ENCODE data around the gene DBT. TPM values are rescaled to one million over a fixed set of nuclear protein-coding genes. Genes with fewer than 3 reads are reported as not detected.

The DBT gene
- total RNA-seq, 1 experiment from 2014 or later = 9.1 TPM

GRCh38 chr1:100151679-100152078 is 98.0 kb downstream of the DBT start:
- Mint-ChIP-seq H3K4me3 (ENCODE audit: unreplicated experiment) (no peak overlapping the region), H3K9me3 (ENCODE audit: unreplicated experiment) (no peaks in the 10 kb centered on the region), H3K27me3 (ENCODE audit: insufficient read depth, unreplicated experiment) (no peaks in the 10 kb centered on the region), H3K27ac (ENCODE audit: low read depth, unreplicated experiment) (no peak overlapping the region), H3K4me1 (ENCODE audit: insufficient read depth, unreplicated experiment) (no peaks in the 10 kb centered on the region), H3K36me3 (ENCODE audit: insufficient read depth, unreplicated experiment) (peaks cover 31% of the 10 kb centered on the region)
- CTCF ChIA-PET = no interaction called here
- no TSS peak for BruUV-seq (replicated peaks)
- DNase-seq (ENCODE audit: unreplicated experiment) = no peak
- intact Hi-C loops (cut with micrococcal nuclease) = no loop called here
- no peak for TF ChIP-seq CTCF (IDR thresholded peaks at IDR 0.05; ENCODE audit: unreplicated experiment)
- POLR2A ChIA-PET = interaction anchor here (0.6 to 0.9 kb wide), 2 partner anchors 9 to 16 kb away, joined by 3 to 4 read pairs; no protein-coding TSS in a partner anchor

GRCh38 chr1:100147875-100148274 is 101.8 kb downstream of the DBT start:
- Mint-ChIP-seq H3K36me3 (ENCODE audit: insufficient read depth, unreplicated experiment) (peaks cover 69% of the 10 kb centered on the region), H3K27me3 (ENCODE audit: insufficient read depth, unreplicated experiment) (no peaks in the 10 kb centered on the region), H3K4me1 (ENCODE audit: insufficient read depth, unreplicated experiment) (no peaks in the 10 kb centered on the region), H3K9me3 (ENCODE audit: unreplicated experiment) (no peaks in the 10 kb centered on the region), H3K27ac (ENCODE audit: low read depth, unreplicated experiment) (no peak overlapping the region), H3K4me3 (ENCODE audit: unreplicated experiment) (no peak overlapping the region)
- POLR2A ChIA-PET = no interaction called here
- BruUV-seq (replicated peaks) = no TSS peak
- DNase-seq (ENCODE audit: unreplicated experiment) = no peak
- CTCF ChIA-PET = no interaction called here
- intact Hi-C loops (cut with micrococcal nuclease) = no loop called here
- TF ChIP-seq CTCF (IDR thresholded peaks at IDR 0.05; ENCODE audit: unreplicated experiment) = no peak

- DNase-seq (ENCODE audit: unreplicated experiment) = no peak
- Mint-ChIP-seq H3K4me3 (ENCODE audit: unreplicated experiment) (no peak overlapping the region), H3K4me1 (ENCODE audit: insufficient read depth, unreplicated experiment) (no peaks in the 10 kb centered on the region), H3K9me3 (ENCODE audit: unreplicated experiment) (no peaks in the 10 kb centered on the region), H3K27ac (ENCODE audit: low read depth, unreplicated experiment) (no peak overlapping the region), H3K36me3 (ENCODE audit: insufficient read depth, unreplicated experiment) (peaks cover 77% of the 10 kb centered on the region), H3K27me3 (ENCODE audit: insufficient read depth, unreplicated experiment) (no peaks in the 10 kb centered on the region)
- ChIA-PET POLR2A (no interaction called here), CTCF (no interaction called here)
- no TSS peak for BruUV-seq (replicated peaks)
- intact Hi-C loops (cut with micrococcal nuclease) = no loop called here
- TF ChIP-seq CTCF (IDR thresholded peaks at IDR 0.05; ENCODE audit: unreplicated experiment) = no peak
Measured at GRCh38 chr1:100146958-100147357, 102.7 kb downstream of the DBT start.

- H3K27me3 Mint-ChIP-seq (ENCODE audit: insufficient read depth, unreplicated experiment) = no peaks in the 10 kb centered on the region
- CTCF ChIA-PET = interaction anchor here (0.9 kb wide), 1 partner anchor 335 kb away, joined by 3 read pairs; no protein-coding TSS in a partner anchor
- TF ChIP-seq CTCF (IDR thresholded peaks at IDR 0.05; ENCODE audit: unreplicated experiment) = no peak
- H3K4me1 Mint-ChIP-seq (ENCODE audit: insufficient read depth, unreplicated experiment) = no peaks in the 10 kb centered on the region
- H3K36me3 Mint-ChIP-seq (ENCODE audit: insufficient read depth, unreplicated experiment) = peaks cover 88% of the 10 kb centered on the region
- BruUV-seq (replicated peaks) = no TSS peak
- no peak overlapping the region for H3K27ac Mint-ChIP-seq (ENCODE audit: low read depth, unreplicated experiment)
- DNase-seq (ENCODE audit: unreplicated experiment) = no peak
- intact Hi-C loops (cut with micrococcal nuclease) = no loop called here
- H3K9me3 Mint-ChIP-seq (ENCODE audit: unreplicated experiment) = no peaks in the 10 kb centered on the region
- H3K4me3 Mint-ChIP-seq (ENCODE audit: unreplicated experiment) = no peak overlapping the region
- POLR2A ChIA-PET = interaction anchor here (1.0 kb wide), 1 partner anchor 12 kb away, joined by 10 read pairs; the partner anchor contains the start of genes SASS6 and TRMT13
Measured at GRCh38 chr1:100145116-100145515, 104.5 kb downstream of the DBT start.
